Left ventricle myocardium superior (tissue), 1 donor: Measurements from ENCODE around the gene ELP5. TPM values are rescaled to one million over a fixed set of nuclear protein-coding genes. Genes with fewer than 3 reads are reported as not detected.

Source experiments
- ATAC-seq: fragments of 200-7000 bp; cut with Tn5 transposase; one replicate; pipeline ENCODE4 v1.9.1; 2020; ENCODE audit warnings: mild to moderate bottlenecking, moderate library complexity
- DNase-seq: peaks from one replicate; pipeline ENCODE4 v3.0.0-alpha.2; 2020
- intact Hi-C: fragments of 100-400 bp; cut with micrococcal nuclease; formaldehyde crosslinking; loops from one replicate; pipeline ENCODE4 v1.11.0; 2022
- long read RNA-seq: library from polyadenylated mRNA; unstranded; transcript quantifications from one replicate; pipeline ENCODE4 v2.0.0, GENCODE V29; 2021
- total RNA-seq: library from RNA; stranded (reverse); fragmentation: NEBNext Ultra II Directional; extraction: Animal tissue kit (Norgen Biotek cat#: 25700); gene quantifications from one replicate; pipeline ENCODE4 v1.2.1, GENCODE V29; 2021
- donor health status: DM: no; HTN: yes; CAD: no; lungs with severe emphysema.

ELP5 gene
- 85.3 TPM for total RNA-seq
- long read RNA-seq, transcript ELP5-204 (8 exons, 1,423 nt) = major isoform, 29 of 78 reads
- long read RNA-seq, transcript ELP5-214 (6 exons, 2,209 nt) = minor isoform, 8 of 78 reads
- long read RNA-seq, transcript ELP5-210 (4 exons, 687 nt) = minor isoform, 19 of 78 reads
- long read RNA-seq, partial matches to known transcripts = 9 of 78 reads
- long read RNA-seq, other reads (novel, unspliced or antisense) = 3 of 78 reads

- intact Hi-C loops = no loop called here
- ATAC-seq = peak; percentile 80
- DNase-seq = peak; percentile 96
Observed at GRCh38 chr17:7252176-7253043, at the start of gene ELP5. TSS of gene ELP5 (plus strand) at chr17:7252215. CDS start at chr17:7252551, 336 bp downstream.

- intact Hi-C loops = no loop called here
- DNase-seq (no peak), ATAC-seq (no peak)
Observed at GRCh38 chr17:7203391-7203790, 48.6 kb upstream of the ELP5 start.

- no peak for ATAC-seq
- intact Hi-C loops = no loop called here
- no peak for DNase-seq
Observed at GRCh38 chr17:7204336-7204735, 47.7 kb upstream of the ELP5 start.

GRCh38 chr17:7204828-7205461, 47.1 kb upstream of the ELP5 start:
- ATAC-seq (peak; percentile 91), DNase-seq (peak; percentile 93)
- intact Hi-C loops = no loop called here

GRCh38 chr17:7205561-7205960, 46.5 kb upstream of the ELP5 start:
- intact Hi-C loops = no loop called here
- DNase-seq (no peak), ATAC-seq (no peak)

GRCh38 chr17:7207120-7208001, 44.7 kb upstream of the ELP5 start:
- no peak for ATAC-seq
- DNase-seq = peak; percentile 33
- intact Hi-C loops = no loop called here

- intact Hi-C loops = no loop called here
- peak; percentile 27 for DNase-seq
- ATAC-seq = no peak
Observed at GRCh38 chr17:7208027-7208571, 43.9 kb upstream of the ELP5 start.

GRCh38 chr17:7208754-7209460, 43.1 kb upstream of the ELP5 start:
- intact Hi-C loops = no loop called here
- DNase-seq = no peak
- no peak for ATAC-seq

- intact Hi-C loops = no loop called here
- ATAC-seq (no peak), DNase-seq (peak; percentile 25)
Observed at GRCh38 chr17:7211491-7212273, 40.3 kb upstream of the ELP5 start.

GRCh38 chr17:7213895-7214299, 38.1 kb upstream of the ELP5 start:
- ATAC-seq = peak; percentile 0
- DNase-seq = peak; percentile 73
- intact Hi-C loops = no loop called here

GRCh38 chr17:7214300-7215135, 37.5 kb upstream of the ELP5 start:
- intact Hi-C loops = no loop called here
- ATAC-seq = peak; percentile 87
- DNase-seq = peak; percentile 99

GRCh38 chr17:7215136-7215638, 36.8 kb upstream of the ELP5 start:
- ATAC-seq (no peak), DNase-seq (peak; percentile 33)
- intact Hi-C loops = no loop called here

- DNase-seq = peak; percentile 27
- no peak for ATAC-seq
- intact Hi-C loops = no loop called here
Observed at GRCh38 chr17:7215652-7216180, 36.3 kb upstream of the ELP5 start.

GRCh38 chr17:7216242-7217112, 35.5 kb upstream of the ELP5 start:
- intact Hi-C loops = no loop called here
- ATAC-seq (no peak), DNase-seq (peak; percentile 41)
